SH-SY5Y (cell line): ENCODE data around the gene NUP107.

Experiments
- GATA2 ChIP-seq: IDR thresholded peaks from 2 replicates; pipeline ENCODE4 v1.6.1; 2011; ENCODE audit warnings: mild to moderate bottlenecking, low read depth, low read length
- GATA3 ChIP-seq: IDR thresholded peaks from 2 replicates; pipeline ENCODE4 v1.6.1; 2011; ENCODE audit warnings: low read depth, mild to moderate bottlenecking, low read length, moderate library complexity

Gene NUP107

DNA sequence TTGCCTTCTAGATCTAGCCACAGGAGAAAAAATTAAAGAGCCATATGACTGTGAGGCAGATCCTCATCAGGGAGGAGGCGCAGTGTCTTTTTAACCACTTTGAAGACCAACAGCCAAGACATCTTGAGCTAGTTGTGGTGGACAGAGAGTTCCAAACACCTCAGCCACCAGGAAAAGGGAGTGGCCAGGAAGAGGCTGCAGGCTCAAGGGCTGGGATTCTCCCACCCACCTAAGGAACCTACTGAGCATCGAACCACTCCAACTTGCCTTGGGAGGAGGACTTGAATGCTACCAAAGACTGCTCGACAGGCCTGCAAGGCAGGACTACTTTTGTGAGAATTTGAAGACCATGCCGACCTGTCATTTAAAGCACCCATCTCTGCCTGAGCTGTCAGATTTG, 106.7 kb downstream of the NUP107 start:
- TF ChIP-seq GATA3, result no peak
- TF ChIP-seq GATA2, result no peak

DNA sequence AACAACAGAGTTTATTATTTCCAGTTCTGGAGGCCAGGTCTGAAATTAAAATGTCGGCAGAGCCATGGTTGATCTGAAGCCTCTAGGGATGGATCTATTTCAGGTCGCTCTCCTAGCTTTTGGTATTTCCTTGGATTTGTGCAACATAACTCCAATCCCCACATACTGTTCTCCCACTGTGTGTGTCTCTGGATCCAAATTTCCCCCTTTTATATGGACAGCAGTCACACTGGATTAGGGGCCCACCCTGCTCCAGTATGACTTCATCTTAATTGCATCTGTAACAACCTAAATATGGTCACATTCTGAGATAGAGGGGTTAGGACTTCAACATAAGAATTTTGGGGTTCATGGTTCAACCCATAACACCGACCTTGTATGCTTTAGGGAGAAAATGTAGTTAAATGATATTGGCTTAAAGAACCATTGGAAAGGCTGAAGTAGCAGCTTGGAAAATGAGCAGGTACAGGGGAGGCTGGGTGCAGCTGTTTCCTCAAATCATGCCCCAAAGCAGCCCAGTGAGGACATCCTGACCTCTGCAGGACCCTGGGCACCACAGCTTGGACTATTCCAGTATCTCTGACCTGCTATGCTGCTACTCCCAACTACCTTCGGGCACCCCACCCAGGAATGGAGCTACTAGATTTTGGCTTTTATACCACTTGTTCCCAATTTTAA, 107.3 kb downstream of the NUP107 start:
- TF ChIP-seq GATA3 (no peak), GATA2 (no peak)

DNA sequence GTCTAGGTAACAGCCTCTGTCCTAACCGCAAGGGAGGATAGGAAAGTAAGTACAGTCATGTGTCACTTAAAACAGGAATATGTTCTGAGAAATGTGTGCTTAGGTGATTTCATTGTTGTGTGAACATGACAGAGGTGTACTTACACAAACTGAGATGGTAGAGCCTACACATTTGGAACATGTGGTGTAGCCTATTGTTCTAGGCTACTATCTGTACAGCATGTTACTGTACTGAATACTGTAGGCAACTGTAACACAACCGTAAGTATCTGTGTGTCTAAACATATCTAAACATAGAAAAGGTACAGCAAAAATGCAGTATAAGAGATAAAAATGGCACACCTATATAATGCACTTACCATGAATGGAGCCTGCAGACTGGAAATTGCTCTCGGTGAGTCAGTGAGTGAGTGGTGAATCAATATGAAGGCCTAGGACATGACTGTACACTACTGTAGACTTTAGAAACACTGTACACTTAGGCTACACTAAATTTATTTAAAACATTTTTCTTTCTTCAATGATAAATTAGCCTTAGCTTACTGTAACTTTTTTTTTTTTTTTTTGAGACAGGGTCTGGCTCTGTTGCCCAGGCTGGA, 108.0 kb downstream of the NUP107 start:
- TF ChIP-seq GATA2, result no peak
- no peak for TF ChIP-seq GATA3
